Progenitor cell of endocrine pancreas (in vitro differentiated cells): ENCODE results near the gene DNA2. TPM values are rescaled to one million over a fixed set of nuclear protein-coding genes. Genes with fewer than 3 reads are reported as not detected.
"Not testable (repeated sequence)": the region's sequence is repeated elsewhere in the genome, so short reads cannot be mapped to it uniquely, and the experiment has no call there.

ENCODE experiments used
- DNase-seq: peaks from one replicate; pipeline ENCODE4 v3.0.0; 2021; ENCODE audit warnings: low spot score; ENCODE audit not compliant: unreplicated experiment
- H3K27ac Mint-ChIP-seq: 2 replicates; pipeline ENCODE4 v1.8.0; 2021; ENCODE audit warnings: mild to moderate bottlenecking, moderate library complexity, mixed read lengths
- H3K27me3 Mint-ChIP-seq: 2 replicates; pipeline ENCODE4 v1.8.0; 2021; ENCODE audit warnings: mixed read lengths
- H3K36me3 Mint-ChIP-seq: 2 replicates; pipeline ENCODE4 v1.8.0; 2022; ENCODE audit warnings: mixed read lengths; ENCODE audit not compliant: insufficient read depth
- H3K4me1 Mint-ChIP-seq: 2 replicates; pipeline ENCODE4 v1.8.0; 2021; ENCODE audit warnings: low read depth, mixed read lengths
- H3K4me3 Mint-ChIP-seq: 2 replicates; pipeline ENCODE4 v1.8.0; 2021; ENCODE audit warnings: low read depth, mild to moderate bottlenecking, moderate library complexity, mixed read lengths
- H3K9me3 Mint-ChIP-seq: 2 replicates; pipeline ENCODE4 v1.8.0; 2021; ENCODE audit warnings: low read depth, mixed read lengths
- long read RNA-seq: library from polyadenylated mRNA; unstranded; transcript quantifications from one replicate; pipeline ENCODE4 v2.0.0, GENCODE V29; 2020
- total RNA-seq: library from RNA; stranded (reverse); gene quantifications from 2 replicates; pipeline ENCODE4 v1.2.1, GENCODE V29; 2021
- TF ChIP-seq, protein P1 (sequence below): fragments of 200-600 bp; sonication (generic); IDR thresholded peaks from one replicate; pipeline ENCODE4 v1.5.0; 2021; ENCODE audit warnings: antibody characterized with exemption, mild to moderate bottlenecking; ENCODE audit not compliant: unreplicated experiment

Gene DNA2
- total RNA-seq = 33.3 and 34.5 TPM in 2 replicates
- long read RNA-seq, partial matches to known transcripts = 17 of 37 reads
- long read RNA-seq, other reads (novel, unspliced or antisense) = 20 of 37 reads

DNA sequence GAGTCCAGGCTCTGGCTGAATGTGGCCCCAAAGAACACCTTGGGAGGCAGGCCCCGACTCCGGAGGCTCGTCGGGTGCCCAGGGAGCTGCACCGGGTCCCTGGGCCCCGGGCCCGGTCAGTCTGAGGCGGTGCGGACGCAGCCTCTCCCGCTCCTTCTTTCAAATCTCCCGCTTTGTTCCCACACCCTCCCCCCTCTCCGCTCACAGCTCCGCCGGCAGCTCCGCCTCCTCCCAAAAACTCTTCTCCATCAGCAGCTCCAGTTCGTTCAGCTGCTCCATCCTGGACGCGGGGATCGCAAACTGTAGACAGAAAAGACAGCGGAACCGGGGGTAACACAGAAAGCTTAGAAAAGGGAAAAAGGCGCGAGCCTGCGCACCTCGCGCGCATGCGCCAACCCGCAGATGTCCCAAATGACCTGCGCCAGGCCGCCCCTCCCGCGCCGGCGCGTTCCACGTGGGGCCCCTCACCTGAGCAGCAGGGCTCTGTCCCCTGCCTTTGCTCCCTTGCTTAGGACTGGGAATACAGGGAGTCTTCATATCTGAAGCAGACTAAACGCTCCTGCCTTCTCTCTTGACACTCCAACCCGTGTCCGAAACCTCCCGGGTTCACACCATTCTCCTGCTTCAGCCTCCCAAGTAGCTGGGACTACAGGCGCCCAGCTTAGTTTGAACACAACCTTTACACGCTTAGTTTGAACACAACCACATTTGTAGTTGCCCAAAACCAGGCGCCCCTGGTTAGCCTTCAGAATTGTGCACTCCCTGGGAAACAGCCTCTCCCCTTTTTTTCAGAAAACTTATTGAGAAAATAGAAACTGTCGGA lies at the start of gene DNA2:
Gene DNA2 (minus strand): TSS at position 388 of the 823 bp plus-strand sequence. CDS start 109 bp downstream, at position 279.
- Mint-ChIP-seq H3K27me3 (no peaks in the 10 kb centered on the region), H3K4me1 (peaks cover 13% of the 10 kb centered on the region), H3K4me3 (peak within 1 kb of the TSS; percentile 100), H3K27ac (peak within 1 kb of the TSS; percentile 99), H3K9me3 (no peaks in the 10 kb centered on the region), H3K36me3 (peaks cover 2% of the 10 kb centered on the region)
- DNase-seq = peak; percentile 78
- TF ChIP-seq, protein P1, sequence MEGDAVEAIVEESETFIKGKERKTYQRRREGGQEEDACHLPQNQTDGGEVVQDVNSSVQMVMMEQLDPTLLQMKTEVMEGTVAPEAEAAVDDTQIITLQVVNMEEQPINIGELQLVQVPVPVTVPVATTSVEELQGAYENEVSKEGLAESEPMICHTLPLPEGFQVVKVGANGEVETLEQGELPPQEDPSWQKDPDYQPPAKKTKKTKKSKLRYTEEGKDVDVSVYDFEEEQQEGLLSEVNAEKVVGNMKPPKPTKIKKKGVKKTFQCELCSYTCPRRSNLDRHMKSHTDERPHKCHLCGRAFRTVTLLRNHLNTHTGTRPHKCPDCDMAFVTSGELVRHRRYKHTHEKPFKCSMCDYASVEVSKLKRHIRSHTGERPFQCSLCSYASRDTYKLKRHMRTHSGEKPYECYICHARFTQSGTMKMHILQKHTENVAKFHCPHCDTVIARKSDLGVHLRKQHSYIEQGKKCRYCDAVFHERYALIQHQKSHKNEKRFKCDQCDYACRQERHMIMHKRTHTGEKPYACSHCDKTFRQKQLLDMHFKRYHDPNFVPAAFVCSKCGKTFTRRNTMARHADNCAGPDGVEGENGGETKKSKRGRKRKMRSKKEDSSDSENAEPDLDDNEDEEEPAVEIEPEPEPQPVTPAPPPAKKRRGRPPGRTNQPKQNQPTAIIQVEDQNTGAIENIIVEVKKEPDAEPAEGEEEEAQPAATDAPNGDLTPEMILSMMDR = no peak

DNA sequence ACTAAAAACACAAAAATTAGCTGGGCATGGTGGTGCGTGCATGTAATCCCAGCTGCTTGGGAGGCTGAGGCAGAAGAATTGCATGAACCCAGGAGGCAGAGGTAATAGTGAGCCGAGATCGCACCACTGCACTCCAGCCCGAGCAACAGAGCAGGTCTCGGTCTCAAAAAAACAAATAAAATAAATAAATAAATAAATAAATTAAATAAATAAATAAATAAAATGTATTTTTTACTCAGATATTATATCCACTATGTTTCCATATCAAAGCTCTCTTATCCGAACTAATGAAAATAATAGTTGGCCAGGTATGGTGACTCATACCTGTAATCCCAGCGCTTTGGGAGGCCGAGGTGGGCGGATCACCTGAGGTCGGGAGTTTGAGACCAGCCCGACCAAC lies 46.8 kb upstream of the DNA2 start:
- H3K27ac Mint-ChIP-seq, H3K27me3 Mint-ChIP-seq, H3K36me3 Mint-ChIP-seq, H3K4me3 Mint-ChIP-seq, DNase-seq, H3K9me3 Mint-ChIP-seq: not testable (repeated sequence)
- peaks cover 16% of the 10 kb centered on the region for H3K4me1 Mint-ChIP-seq

- Mint-ChIP-seq H3K27ac (peak overlapping the region; percentile 86), H3K9me3 (no peaks in the 10 kb centered on the region), H3K27me3 (no peaks in the 10 kb centered on the region), H3K4me3 (no peak overlapping the region), H3K4me1 (peaks cover 16% of the 10 kb centered on the region), H3K36me3 (peaks cover 7% of the 10 kb centered on the region)
- DNase-seq = no peak
- TF ChIP-seq, protein P1 = no peak
Measured at GRCh38 chr10:68517188-68517587, 45.4 kb upstream of the DNA2 start.

GRCh38 chr10:68516766-68517165 lies 45.0 kb upstream of the DNA2 start:
- TF ChIP-seq, protein P1 = no peak
- Mint-ChIP-seq H3K36me3 (peaks cover 7% of the 10 kb centered on the region), H3K27ac (peak overlapping the region; percentile 86), H3K27me3 (no peaks in the 10 kb centered on the region), H3K4me3 (no peak overlapping the region), H3K4me1 (peaks cover 16% of the 10 kb centered on the region), H3K9me3 (no peaks in the 10 kb centered on the region)
- DNase-seq = no peak

DNA sequence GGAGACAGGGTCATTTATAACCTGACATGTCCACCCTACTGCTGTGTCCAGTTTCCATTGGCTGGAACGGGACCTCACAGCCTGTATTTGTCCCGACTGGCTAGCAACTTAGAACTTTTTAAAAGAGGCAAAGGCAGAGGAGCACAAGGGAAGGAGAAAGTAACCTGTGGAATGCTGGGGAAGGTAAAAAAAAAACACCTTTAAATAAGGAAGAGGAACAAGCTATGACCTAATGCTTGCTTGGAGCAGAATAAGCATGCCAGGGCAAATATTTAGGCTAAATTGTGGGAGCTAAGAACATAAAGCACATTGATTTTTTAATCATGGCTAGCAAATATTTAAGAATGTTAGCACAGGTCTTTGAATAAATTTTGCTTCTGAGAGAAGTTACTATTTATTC lies 44.4 kb upstream of the DNA2 start:
- H3K27ac Mint-ChIP-seq = peak overlapping the region; percentile 95
- not testable (repeated sequence) for H3K27me3 Mint-ChIP-seq, H3K36me3 Mint-ChIP-seq, H3K9me3 Mint-ChIP-seq, DNase-seq
- H3K4me1 Mint-ChIP-seq = peaks cover 16% of the 10 kb centered on the region
- peak overlapping the region; percentile 34 for H3K4me3 Mint-ChIP-seq

DNA sequence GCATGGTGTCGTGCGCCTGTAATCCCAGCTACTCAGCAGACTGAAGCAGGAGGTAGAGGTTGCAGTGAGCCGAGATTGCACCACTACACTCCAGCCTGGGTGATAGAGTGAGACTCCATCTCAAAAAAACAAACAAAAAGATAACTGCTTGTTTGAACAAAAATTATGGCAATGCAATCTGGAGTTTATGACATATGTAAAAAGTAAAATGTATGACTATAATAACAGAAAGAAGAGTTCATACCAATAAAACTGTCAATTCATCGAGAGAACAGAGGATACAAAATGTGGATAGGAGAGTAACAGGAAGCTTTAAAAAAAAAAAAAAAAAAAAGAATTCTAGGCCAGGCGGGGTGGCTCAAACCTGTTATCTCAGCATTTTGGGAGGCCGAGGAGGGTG lies 36.3 kb upstream of the DNA2 start:
- H3K36me3 Mint-ChIP-seq = peaks cover under 1% of the 10 kb centered on the region
- no peak for DNase-seq
- TF ChIP-seq, protein P1 = no peak
- no peak overlapping the region for H3K4me3 Mint-ChIP-seq
- H3K9me3 Mint-ChIP-seq = no peaks in the 10 kb centered on the region
- no peak overlapping the region for H3K27ac Mint-ChIP-seq
- H3K27me3 Mint-ChIP-seq = no peaks in the 10 kb centered on the region
- H3K4me1 Mint-ChIP-seq = no peaks in the 10 kb centered on the region
